ENCODE data around the gene RHOH. TPM values are rescaled to one million over a fixed set of nuclear protein-coding genes. Genes with fewer than 3 reads are reported as not detected.

Gene RHOH
- total RNA-seq, 1 donor from 2014 or later = 11.2 TPM

GRCh38 chr4:40183615-40184411 lies 13.0 kb upstream of the RHOH start:
- H2AFZ ChIP-seq (replicated peaks) = no peak overlapping the region
- H3K27ac Mint-ChIP-seq = no peak overlapping the region
- no peaks in the 10 kb centered on the region for H3F3A ChIP-seq (ENCODE audit: low read depth)
- H3K79me2 ChIP-seq (ENCODE audit: low read depth) = no peaks in the 10 kb centered on the region
- H3K36me3 Mint-ChIP-seq = no peaks in the 10 kb centered on the region
- no peaks in the 10 kb centered on the region for H4K20me1 ChIP-seq (ENCODE audit: low read depth)
- H3K36me3 ChIP-seq = no peaks in the 10 kb centered on the region
- no peaks in the 10 kb centered on the region for H3K9me3 ChIP-seq (ENCODE audit: low read depth)
- H3K4me3 ChIP-seq = no peak overlapping the region
- H3K27me3 ChIP-seq = no peaks in the 10 kb centered on the region
- no peaks in the 10 kb centered on the region for H3K9me3 Mint-ChIP-seq
- no peak overlapping the region for H3K27ac ChIP-seq
- TF ChIP-seq EZH2 (IDR thresholded peaks at IDR 0.05) (no peak), EZH2phosphoT487 (IDR thresholded peaks at IDR 0.05) (no peak)
- TF ChIP-seq, protein P1, sequence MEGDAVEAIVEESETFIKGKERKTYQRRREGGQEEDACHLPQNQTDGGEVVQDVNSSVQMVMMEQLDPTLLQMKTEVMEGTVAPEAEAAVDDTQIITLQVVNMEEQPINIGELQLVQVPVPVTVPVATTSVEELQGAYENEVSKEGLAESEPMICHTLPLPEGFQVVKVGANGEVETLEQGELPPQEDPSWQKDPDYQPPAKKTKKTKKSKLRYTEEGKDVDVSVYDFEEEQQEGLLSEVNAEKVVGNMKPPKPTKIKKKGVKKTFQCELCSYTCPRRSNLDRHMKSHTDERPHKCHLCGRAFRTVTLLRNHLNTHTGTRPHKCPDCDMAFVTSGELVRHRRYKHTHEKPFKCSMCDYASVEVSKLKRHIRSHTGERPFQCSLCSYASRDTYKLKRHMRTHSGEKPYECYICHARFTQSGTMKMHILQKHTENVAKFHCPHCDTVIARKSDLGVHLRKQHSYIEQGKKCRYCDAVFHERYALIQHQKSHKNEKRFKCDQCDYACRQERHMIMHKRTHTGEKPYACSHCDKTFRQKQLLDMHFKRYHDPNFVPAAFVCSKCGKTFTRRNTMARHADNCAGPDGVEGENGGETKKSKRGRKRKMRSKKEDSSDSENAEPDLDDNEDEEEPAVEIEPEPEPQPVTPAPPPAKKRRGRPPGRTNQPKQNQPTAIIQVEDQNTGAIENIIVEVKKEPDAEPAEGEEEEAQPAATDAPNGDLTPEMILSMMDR (IDR thresholded peaks at IDR 0.05) = no peak
- H3K27me3 Mint-ChIP-seq (ENCODE audit: insufficient read depth, low read depth) = no peaks in the 10 kb centered on the region
- H3K4me1 ChIP-seq = peaks cover 4% of the 10 kb centered on the region
- no peak for DNase-seq (ENCODE audit: low spot score)
- H3K4me2 ChIP-seq = no peak overlapping the region
- no peak overlapping the region for H3K9ac ChIP-seq
- no peak overlapping the region for H3K4me3 Mint-ChIP-seq
- H3K4me1 Mint-ChIP-seq = peaks cover 9% of the 10 kb centered on the region

DNA sequence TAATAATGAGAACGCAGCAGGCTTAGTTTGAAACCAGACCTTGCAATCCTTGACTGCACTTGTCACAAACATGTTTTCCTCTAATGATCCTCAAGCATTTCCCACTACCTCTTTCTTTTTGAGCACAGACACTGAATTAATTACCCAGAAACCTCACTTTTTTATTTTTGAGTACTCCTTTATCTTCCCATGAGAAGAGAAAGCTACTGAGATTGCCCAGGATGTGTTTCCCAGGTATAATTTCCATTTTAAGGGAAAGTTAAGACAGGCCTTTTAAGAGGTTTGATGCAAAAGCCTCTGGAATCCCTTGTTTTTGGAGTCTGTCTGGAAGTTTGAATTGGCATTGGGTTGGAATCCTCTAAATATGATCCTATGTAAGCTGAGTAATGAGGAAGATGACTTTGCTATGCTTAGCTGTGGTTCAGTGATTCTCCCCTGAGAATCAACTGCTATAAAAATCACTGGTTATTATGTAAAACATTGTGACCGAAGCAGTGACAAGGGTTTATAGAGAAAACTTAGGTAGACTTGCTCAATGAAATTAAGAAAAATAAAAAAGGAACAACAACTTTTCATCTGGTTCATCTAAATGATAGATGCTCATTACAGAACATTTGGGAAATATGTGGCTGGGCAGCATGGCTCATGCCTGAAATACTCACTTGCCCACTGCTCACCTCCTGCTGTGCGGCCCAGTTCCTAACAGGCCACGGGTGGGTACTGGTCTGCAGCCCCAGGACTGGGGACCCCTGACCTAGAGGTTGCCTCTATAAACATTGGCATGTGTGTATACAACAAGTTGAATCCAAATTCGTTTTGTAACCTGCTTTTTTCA lies 10.8 kb upstream of the RHOH start:
- Histone ChIP-seq H3K27ac (no peak overlapping the region), H3K4me1 (peaks cover 14% of the 10 kb centered on the region), H3K4me3 (no peak overlapping the region), H3K9me3 (ENCODE audit: low read depth) (no peaks in the 10 kb centered on the region), H3K4me2 (no peak overlapping the region), H3K79me2 (ENCODE audit: low read depth) (no peaks in the 10 kb centered on the region), H3F3A (ENCODE audit: low read depth) (peaks cover 4% of the 10 kb centered on the region), H4K20me1 (ENCODE audit: low read depth) (no peaks in the 10 kb centered on the region), H3K9ac (no peak overlapping the region), H3K36me3 (no peaks in the 10 kb centered on the region), H3K27me3 (no peaks in the 10 kb centered on the region), H2AFZ (replicated peaks) (peak overlapping the region; percentile 65)
- TF ChIP-seq, protein P1 (IDR thresholded peaks at IDR 0.05) = no peak
- TF ChIP-seq EZH2phosphoT487 (IDR thresholded peaks at IDR 0.05) = no peak
- TF ChIP-seq EZH2 (IDR thresholded peaks at IDR 0.05) = no peak
- Mint-ChIP-seq H3K4me1 (peaks cover 16% of the 10 kb centered on the region), H3K4me3 (no peak overlapping the region), H3K36me3 (no peaks in the 10 kb centered on the region), H3K27ac (no peak overlapping the region), H3K27me3 (ENCODE audit: insufficient read depth, low read depth) (no peaks in the 10 kb centered on the region), H3K9me3 (no peaks in the 10 kb centered on the region)
- no peak for DNase-seq (ENCODE audit: low spot score)

- TF ChIP-seq EZH2 (IDR thresholded peaks at IDR 0.05) = no peak
- TF ChIP-seq EZH2phosphoT487 (IDR thresholded peaks at IDR 0.05) = no peak
- TF ChIP-seq, protein P1 (IDR thresholded peaks at IDR 0.05) = no peak
- H3K36me3 Mint-ChIP-seq = no peaks in the 10 kb centered on the region
Measured at GRCh38 chr4:40186665-40187014, 10.2 kb upstream of the RHOH start.

More at GRCh38 chr4:40186665-40187014, 10.2 kb upstream of the RHOH start:
- H3K27me3 ChIP-seq = no peaks in the 10 kb centered on the region
- H3K4me3 ChIP-seq = no peak overlapping the region
- no peaks in the 10 kb centered on the region for H3K36me3 ChIP-seq
- H3K79me2 ChIP-seq (ENCODE audit: low read depth) = no peaks in the 10 kb centered on the region
- H3K4me1 ChIP-seq = peaks cover 16% of the 10 kb centered on the region
- H3K27me3 Mint-ChIP-seq (ENCODE audit: insufficient read depth, low read depth) = no peaks in the 10 kb centered on the region
- H3K9me3 Mint-ChIP-seq = no peaks in the 10 kb centered on the region
- H3K27ac Mint-ChIP-seq = no peak overlapping the region
- H3K9me3 ChIP-seq (ENCODE audit: low read depth) = no peaks in the 10 kb centered on the region
- H3K9ac ChIP-seq = no peak overlapping the region
- no peak overlapping the region for H2AFZ ChIP-seq (replicated peaks)
- H3K4me2 ChIP-seq = no peak overlapping the region
- no peak overlapping the region for H3K27ac ChIP-seq
- H3K4me3 Mint-ChIP-seq = no peak overlapping the region
- DNase-seq (ENCODE audit: low spot score) = no peak
- peaks cover 20% of the 10 kb centered on the region for H3K4me1 Mint-ChIP-seq
- H4K20me1 ChIP-seq (ENCODE audit: low read depth) = no peaks in the 10 kb centered on the region
- H3F3A ChIP-seq (ENCODE audit: low read depth) = peaks cover 4% of the 10 kb centered on the region
